Renal pelvis (tissue), 3 donors: ENCODE data around the gene SPPL2B. TPM values are rescaled to one million over a fixed set of nuclear protein-coding genes. Genes with fewer than 3 reads are reported as not detected.

Experiments used
- polyA plus RNA-seq, 3 donors: library from polyadenylated mRNA; unstranded; fragments of 120-200 nt; gene quantifications; one replicate each; pipeline ENCODE4 v1.2.1, GENCODE V29; 2013; ENCODE audit not compliant: insufficient read length in 3 of 3

The SPPL2B gene
- polyA plus RNA-seq, 3 donors, result 78.5 to 136 (median 105) TPM

Other genes with a start within 250 kb of the SPPL2B start
- 10 to 100 TPM; 25.1 to 29.1 (median 26.6) TPM for gene MOB3A, start 232.4 kb upstream of the SPPL2B start, polyA plus RNA-seq
- 1 to 10 TPM; 6.4 to 8.9 (median 7.5) TPM for gene IZUMO4, start 231.8 kb upstream of the SPPL2B start, polyA plus RNA-seq
- gene AP3D1, start 177.1 kb upstream of the SPPL2B start, polyA plus RNA-seq, result 100 to 1,000 TPM; 116 to 131 (median 130) TPM
- 10 to 100 TPM; 27.4 to 38.3 (median 36.8) TPM for gene DOT1L, start 164.8 kb upstream of the SPPL2B start, polyA plus RNA-seq
- gene PLEKHJ1, start 92.4 kb upstream of the SPPL2B start, polyA plus RNA-seq, result 10 to 100 TPM; 73.7 to 92.1 (median 85.6) TPM
- 10 to 100 TPM; 78.4 to 99.8 (median 85.6) TPM for gene SF3A2, start 91.9 kb upstream of the SPPL2B start, polyA plus RNA-seq
- 1 to 10 TPM in 2 of 3 donors, under 1 TPM in 1; 0.43 to 3.5 (median 3.2) TPM for gene AMH, start 79.4 kb upstream of the SPPL2B start, polyA plus RNA-seq
- gene JSRP1, start 72.3 kb upstream of the SPPL2B start, polyA plus RNA-seq, result under 1 TPM; 0.52 to 0.68 (median 0.67) TPM
- gene PEAK3, start 46.5 kb upstream of the SPPL2B start, polyA plus RNA-seq, result under 1 TPM; 0.04 to 0.12 (median 0.09) TPM
- under 1 TPM in 1 of 3 donors, not detected in 2; 0.09 TPM for gene LINGO3, start 20.5 kb upstream of the SPPL2B start, polyA plus RNA-seq
- gene LSM7, start 98 bp upstream of the SPPL2B start, polyA plus RNA-seq, result 100 to 1,000 TPM; 107 to 121 (median 114) TPM
- 1 to 10 TPM in 2 of 3 donors, under 1 TPM in 1; 0.27 to 1.3 (median 1.1) TPM for gene TMPRSS9, start 31.6 kb downstream of the SPPL2B start, polyA plus RNA-seq
- 100 to 1,000 TPM in 2 of 3 donors, 10 to 100 TPM in 1; 93.3 to 117 (median 107) TPM for gene TIMM13, start 98.9 kb downstream of the SPPL2B start, polyA plus RNA-seq
- gene LMNB2, start 128.3 kb downstream of the SPPL2B start, polyA plus RNA-seq, result 10 to 100 TPM; 63.8 to 97.0 (median 83.4) TPM
- gene GADD45B, start 147.4 kb downstream of the SPPL2B start, polyA plus RNA-seq, result 10 to 100 TPM in 2 of 3 donors, 1 to 10 TPM in 1; 9.9 to 10.5 (median 10.1) TPM